GM12875 (cell line): ENCODE results near the gene ZMIZ1.

Source experiments
- H3K4me3 ChIP-seq: one replicate; pipeline ENCODE4 v1.5.1; 2011; ENCODE audit warnings: low read depth, low read length, control low read depth
- TF ChIP-seq, protein P1 (sequence below): IDR thresholded peaks from 2 replicates; pipeline ENCODE4 v1.5.1; 2011; ENCODE audit warnings: low read depth, mild to moderate bottlenecking, control low read depth, inconsistent platforms, low read length, moderate library complexity, borderline replicate concordance; ENCODE audit not compliant: insufficient read depth

Gene ZMIZ1

DNA sequence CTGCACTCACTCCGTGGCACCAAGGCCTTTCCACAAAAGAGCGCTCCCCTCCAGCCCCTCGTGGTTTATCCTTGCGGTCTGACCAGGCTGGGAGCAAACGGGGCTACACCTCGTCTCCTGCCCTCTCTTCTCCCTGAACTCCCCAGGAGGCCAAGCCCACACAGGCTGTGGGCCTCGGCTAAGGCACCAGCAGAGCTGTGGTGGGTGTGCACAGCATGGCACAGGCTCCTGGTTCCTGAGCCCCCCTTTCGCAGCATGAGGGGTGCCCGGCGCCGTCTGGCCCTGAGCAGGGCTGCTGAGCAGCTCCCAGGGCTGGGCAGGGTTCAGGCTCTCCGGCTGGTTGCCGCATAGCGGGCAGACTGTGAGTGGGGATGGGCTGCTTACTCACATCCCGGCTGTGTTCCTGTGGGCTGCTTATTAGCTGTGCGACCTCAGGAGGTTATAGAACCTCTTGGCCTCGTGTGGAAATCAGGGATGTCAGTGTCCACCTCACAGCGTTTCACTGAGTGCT, 90.4 kb downstream of the ZMIZ1 start:
- H3K4me3 ChIP-seq, result no peak overlapping the region
- TF ChIP-seq, protein P1, sequence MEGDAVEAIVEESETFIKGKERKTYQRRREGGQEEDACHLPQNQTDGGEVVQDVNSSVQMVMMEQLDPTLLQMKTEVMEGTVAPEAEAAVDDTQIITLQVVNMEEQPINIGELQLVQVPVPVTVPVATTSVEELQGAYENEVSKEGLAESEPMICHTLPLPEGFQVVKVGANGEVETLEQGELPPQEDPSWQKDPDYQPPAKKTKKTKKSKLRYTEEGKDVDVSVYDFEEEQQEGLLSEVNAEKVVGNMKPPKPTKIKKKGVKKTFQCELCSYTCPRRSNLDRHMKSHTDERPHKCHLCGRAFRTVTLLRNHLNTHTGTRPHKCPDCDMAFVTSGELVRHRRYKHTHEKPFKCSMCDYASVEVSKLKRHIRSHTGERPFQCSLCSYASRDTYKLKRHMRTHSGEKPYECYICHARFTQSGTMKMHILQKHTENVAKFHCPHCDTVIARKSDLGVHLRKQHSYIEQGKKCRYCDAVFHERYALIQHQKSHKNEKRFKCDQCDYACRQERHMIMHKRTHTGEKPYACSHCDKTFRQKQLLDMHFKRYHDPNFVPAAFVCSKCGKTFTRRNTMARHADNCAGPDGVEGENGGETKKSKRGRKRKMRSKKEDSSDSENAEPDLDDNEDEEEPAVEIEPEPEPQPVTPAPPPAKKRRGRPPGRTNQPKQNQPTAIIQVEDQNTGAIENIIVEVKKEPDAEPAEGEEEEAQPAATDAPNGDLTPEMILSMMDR, result no peak

DNA sequence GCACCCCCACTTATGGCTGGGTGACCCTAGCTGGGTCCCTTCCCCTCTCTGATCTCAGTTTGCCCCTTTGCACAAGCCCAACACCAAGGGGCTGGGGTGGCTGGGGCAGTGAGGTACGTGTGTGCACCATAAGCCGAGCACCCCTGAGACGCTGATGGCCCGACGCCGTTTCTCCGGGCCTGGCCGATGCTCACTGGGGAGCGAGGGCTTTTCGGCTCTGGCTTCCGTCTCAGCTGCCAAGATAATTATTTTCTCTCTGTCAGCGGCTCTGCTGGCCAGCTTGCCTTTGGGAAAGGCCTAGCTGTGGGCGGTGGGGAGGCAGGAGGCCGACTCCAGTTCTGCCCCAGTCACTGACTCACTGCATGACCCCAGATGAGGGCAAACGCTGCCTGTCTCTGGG, 91.0 kb downstream of the ZMIZ1 start:
- no peak overlapping the region for H3K4me3 ChIP-seq
- TF ChIP-seq, protein P1, result no peak

DNA sequence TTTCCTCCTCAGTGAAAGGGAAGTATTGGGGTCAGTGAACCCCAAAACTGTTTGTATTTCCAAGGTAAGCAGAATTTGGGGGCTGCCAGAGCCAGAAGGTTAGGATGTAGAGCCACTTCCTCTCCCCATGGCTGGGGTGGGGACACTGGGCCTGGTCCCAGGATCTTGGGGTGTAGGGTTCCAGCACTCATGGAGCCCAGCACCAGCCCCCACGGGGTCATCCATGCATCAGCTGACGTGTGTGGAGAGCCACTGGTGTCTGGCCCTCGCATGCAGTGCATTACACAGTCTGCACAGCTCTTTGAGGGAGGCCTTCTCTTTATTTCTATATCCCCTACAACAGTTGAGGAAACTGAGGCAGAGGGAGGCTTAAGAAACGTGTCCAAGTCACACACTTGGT, 91.4 kb downstream of the ZMIZ1 start:
- TF ChIP-seq, protein P1, result no peak
- H3K4me3 ChIP-seq, result no peak overlapping the region

DNA sequence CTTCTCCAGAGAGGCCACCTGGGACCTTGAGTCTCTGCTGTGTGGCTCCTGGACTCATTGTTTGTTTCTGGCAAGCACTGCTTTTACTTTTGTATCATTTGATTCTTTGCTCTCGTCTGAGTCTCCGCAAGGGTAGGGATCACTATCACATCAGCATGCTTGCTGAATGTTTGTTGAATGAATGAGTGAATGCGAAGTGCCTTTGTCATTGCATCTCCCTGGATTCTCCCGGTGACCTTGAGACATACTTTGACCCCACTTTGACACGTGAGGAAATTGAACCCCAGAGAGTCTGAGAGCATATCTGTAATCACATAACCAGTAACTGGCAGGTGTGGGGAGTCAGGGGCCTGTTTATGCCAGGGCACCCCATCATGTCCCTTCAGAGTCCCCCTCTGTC, 92.8 kb downstream of the ZMIZ1 start:
- no peak overlapping the region for H3K4me3 ChIP-seq
- TF ChIP-seq, protein P1, result no peak

DNA sequence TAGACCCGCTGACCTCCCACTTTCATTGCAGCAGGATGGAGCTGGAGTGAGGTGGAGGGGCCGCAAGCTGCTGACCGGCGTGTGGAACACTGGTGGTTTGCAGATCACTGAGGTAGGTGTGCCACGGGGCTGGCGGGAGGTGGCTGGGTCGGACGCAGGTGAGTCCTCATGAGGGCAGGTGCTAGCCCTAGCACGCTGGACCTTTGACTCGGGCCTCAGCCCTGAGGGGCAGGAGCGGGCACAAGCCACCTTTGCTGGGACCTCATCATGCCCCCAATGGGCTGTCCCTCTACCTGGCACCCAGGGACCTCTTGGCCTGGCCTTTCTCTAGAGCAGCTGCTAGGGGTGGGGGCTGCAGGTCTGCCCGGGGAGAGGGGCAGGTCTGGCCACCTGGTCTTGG, 93.3 kb downstream of the ZMIZ1 start:
- TF ChIP-seq, protein P1, result no peak
- no peak overlapping the region for H3K4me3 ChIP-seq

DNA sequence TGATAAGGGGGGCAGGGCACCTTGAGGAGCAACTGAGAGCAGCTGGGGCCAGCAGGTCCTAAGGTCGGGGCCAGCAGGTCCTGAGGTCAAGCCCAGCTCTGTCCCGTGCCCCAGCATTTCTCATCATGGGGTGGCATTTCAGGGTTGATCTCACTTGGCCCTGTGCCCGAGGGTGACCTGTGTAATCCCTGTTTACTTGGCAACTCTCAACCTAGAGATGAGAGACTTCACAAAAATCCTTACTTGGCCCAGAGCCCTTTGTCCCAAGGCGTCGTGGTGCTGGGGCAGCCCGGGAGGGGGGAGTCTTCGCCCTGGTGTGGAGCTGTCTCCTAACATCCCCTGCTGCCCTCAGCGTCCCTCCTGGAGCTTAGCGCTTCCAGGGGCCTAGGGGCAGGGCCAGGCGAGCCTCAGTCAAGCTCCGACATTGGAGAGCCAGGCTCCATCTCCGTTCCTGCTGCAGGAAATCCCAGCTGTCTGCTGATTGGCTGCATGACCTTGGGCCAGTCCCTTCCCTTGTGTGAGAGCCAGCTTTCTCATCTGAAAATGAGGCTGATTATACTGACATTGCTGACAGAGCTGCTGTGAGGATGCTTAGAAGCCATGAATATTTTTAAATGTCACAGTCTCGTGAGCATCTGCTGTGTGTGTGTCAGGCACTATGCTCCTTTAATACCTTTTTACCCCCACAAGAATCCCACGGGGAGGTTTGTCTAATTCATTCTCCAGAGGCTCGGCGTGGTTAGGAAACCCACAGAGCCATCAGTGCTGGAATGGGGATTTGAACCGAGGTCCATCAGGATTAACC, 94.3 kb downstream of the ZMIZ1 start:
- TF ChIP-seq, protein P1, result no peak
- H3K4me3 ChIP-seq, result no peak overlapping the region

DNA sequence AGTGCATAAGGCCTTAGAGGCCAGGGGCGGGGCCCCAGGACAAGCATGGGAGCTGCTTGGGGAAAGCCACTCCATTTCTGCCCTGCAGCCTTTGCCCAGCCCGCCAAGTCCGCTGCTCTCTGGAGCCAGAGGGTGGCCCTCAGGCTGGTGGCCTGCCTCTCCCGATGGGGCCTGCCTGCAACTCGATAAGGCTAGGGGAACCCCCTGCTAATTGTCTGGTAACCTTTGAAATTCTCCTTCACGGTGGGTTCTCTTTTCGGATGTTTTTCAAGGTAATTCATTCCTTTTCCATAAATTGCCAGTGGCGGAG, 94.9 kb downstream of the ZMIZ1 start:
- TF ChIP-seq, protein P1, result no peak
- no peak overlapping the region for H3K4me3 ChIP-seq
